HG03558 (cell line): ENCODE measurements around the gene PPIG.
"Not testable (repeated sequence)": the region's sequence is repeated elsewhere in the genome, so short reads cannot be mapped to it uniquely, and the experiment has no call there.

Source experiments
- ATAC-seq: cut with Tn5 transposase; IDR thresholded peaks from one replicate; pipeline ENCODE4 v1.9.1; 2021; ENCODE audit warnings: moderate number of reproducible peaks; ENCODE audit not compliant: unreplicated experiment; ENCODE audit errors: extremely low read depth

PPIG gene

GRCh38 chr2:169585673-169586072, 1.5 kb downstream of the PPIG start:
- no peak for ATAC-seq

DNA sequence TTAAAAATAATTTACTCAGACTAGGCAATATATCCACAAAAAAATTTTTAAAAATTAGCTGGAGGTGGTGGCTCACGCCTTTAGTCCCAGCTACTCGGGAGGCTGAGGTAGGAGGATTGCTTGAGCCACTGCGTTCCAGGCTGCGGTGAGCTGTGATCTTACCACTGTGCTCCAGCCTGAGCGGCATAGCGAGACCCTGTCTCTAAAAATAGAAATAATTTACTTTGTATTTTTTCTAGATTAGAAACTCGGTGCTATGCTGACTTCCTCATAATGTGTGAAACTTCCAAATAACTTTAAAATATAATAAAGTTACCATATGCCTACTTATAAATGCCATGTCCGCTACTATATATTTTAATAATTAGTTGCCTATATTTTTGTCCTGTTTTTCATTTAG, 6.7 kb downstream of the PPIG start:
- no peak for ATAC-seq

DNA sequence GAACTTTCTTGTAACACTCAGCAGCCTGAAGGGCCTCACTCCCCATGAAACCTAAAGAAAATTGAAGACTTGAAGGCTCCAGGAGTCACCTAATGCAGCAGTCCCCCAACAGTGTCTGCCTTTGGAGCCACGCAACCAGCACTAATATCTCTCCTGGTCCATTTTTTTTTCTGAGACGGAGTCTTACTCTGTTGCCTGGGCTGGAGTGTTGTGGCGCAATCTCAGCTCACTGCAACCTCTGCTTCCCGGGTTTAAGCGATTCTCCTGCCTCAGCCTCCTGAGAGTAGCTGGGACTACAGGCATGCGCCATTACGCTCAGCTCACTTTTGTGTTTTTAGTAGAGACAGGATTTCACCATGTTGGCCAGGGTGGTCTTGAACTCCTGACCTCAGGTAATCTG, 12.4 kb downstream of the PPIG start:
- ATAC-seq = not testable (repeated sequence)

DNA sequence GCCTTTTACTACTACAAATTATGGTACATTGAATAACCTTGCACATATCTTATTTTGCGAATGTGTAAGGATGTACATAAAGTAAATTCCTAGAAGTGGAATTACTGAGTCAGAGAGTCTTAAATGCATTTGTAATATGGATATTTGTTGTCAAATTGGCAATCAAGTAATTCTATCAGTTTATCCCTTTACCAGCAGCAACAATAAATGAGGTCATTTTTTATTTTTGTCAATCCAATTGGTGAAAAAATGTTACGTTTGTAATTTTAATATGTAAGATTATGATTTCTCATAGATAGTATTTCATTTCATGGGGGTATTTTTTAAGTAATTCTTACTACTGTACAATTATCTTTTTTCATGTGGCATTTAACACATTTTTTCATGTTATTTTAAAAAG, 14.8 kb downstream of the PPIG start:
- no peak for ATAC-seq

GRCh38 chr2:169599568-169599967, 15.4 kb downstream of the PPIG start:
- no peak for ATAC-seq

DNA sequence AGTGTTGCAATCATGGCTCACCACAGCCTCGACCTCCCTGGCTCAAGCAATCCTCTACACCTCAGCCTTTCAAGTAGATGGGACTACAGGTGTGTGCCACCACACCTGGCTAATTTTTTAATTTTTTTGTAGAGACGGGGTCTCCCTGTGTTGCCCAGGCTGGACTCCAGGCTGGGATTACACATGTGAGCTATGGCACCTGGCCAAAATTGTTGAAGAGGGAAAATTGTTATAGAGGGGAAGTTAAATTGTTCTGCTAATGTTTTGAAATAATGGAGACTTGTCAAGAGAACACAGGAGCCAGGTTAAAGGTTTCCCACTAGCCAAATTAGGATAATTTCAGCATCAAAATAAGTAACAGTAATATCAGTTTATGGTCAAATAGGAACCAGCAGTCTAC, 25.1 kb downstream of the PPIG start:
- ATAC-seq = no peak

- ATAC-seq = no peak
These were observed 29.7 kb downstream of the PPIG start for GRCh38 chr2:169613876-169614275.

- not testable (repeated sequence) for ATAC-seq
These were observed 31.8 kb downstream of the PPIG start for GRCh38 chr2:169615982-169616381.

DNA sequence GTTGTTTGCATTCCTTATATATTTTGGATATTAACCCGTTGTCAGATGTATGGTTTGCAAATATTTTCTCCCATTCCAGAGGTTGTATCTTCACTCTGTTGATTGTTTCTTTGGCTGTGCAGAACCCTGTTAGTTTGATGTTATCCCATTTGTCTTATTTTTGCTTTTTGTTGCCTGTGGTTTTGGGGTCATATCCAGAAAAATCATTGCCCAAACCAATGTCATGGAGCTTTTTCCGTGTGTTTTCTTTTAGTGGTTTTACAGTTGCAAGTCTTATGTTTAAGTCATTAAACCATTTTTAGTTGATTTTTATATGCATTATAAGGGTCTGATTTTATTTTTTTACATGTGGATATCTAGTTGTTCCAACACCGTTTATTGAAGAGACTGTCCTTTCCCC, 35.8 kb downstream of the PPIG start:
- ATAC-seq = no peak

DNA sequence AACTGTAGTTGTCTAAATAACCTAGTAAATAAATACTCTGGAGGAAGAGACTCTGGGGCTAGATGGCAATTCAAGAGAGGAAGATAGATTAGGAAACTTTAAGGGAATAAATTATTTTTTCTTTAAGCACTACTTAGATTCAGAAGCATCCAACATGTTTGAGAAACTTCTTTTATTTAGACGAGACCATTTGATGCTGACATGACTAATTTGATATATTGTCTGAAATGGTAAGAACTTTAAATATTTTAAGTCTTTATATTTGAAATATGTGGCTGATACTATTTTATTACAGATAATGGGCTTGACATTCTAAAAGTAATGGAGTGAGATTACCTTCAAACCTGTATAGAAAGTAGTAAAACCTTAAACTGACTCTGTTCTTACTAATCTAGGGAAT, 36.4 kb downstream of the PPIG start:
- no peak for ATAC-seq

GRCh38 chr2:169623235-169623634, 39.1 kb downstream of the PPIG start:
- ATAC-seq = no peak

DNA sequence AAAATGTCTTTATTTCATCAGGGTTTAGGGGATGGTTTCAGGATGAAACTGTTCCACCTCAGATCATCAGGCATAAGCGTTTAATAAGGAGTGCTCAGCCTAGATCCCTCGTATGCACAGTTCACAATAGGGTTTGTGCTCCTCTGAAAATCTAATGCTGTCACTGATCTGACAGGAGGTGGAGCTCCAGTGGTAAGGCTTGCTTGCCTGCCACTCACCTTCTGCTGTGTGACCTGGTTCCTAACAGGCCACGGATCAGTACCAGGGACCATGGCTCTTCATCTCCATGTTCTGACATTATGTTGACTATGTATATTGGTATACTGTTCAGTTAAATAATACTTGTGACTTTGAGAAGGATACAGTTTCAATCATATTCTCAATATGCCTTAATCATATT, 41.6 kb downstream of the PPIG start:
- no peak for ATAC-seq

- ATAC-seq = no peak
These were observed 52.4 kb downstream of the PPIG start for GRCh38 chr2:169636440-169637097.

- no peak for ATAC-seq
These were observed 53.5 kb downstream of the PPIG start for GRCh38 chr2:169637620-169638019.

DNA sequence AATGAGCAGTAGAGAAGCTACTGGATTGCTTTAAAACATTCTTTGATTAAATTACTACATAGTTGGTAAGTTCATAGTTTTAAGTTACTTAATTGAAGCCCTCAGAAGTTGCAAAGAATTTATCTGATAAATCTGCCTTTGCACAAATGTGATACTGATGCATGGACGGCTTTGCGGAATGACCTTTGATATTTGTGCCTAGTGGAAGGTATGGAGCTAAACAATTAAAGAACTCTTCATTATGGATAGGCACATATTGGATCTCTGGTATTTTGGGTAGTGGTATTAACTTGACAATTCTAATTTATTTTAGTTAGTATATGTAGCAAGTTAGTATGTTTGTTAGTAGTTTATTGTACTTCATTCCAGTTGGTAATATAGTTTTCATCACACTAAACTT, 56.0 kb downstream of the PPIG start:
- ATAC-seq = no peak

DNA sequence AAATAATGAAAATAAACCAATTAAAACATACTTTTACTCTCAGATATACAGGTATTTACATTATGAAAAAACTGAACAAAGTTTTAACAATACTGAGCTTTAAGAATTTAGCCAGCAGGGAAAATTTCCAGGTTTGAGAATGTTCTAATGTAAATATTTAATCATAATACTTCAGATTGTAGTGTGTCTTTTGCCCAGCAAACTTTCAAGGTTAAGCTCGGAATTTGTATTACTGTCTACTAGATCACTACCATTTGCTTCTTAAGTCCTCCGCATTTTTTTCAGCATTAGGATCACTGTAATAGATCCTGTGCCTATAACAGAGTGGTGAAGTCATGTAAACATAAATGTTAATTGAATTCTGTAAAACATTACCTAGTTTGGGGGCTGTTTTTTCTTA, 57.3 kb downstream of the PPIG start:
- no peak for ATAC-seq

DNA sequence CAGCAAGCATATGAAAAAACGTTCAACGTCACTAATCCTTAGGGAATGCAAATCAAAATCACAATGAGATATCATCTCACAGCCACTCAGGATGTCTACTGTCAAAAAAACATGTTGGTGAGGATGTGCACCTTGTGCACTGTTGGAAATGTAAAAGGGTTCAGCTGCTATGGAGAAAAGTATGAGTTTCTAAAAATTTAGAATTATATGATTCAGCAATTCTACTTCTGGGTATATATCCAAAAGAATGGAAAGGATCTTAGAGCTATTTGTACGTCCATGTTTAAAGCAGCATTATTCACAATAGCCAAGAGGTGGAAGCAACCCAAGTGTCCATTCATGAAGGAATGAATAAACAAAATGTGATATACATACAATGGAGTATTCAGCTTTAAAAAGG, 60.0 kb downstream of the PPIG start:
- no peak for ATAC-seq

- ATAC-seq = no peak
These were observed 63.3 kb downstream of the PPIG start for GRCh38 chr2:169647496-169647895.

GRCh38 chr2:169649278-169649677, 65.1 kb downstream of the PPIG start:
- ATAC-seq = no peak

- no peak for ATAC-seq
These were observed 69.5 kb downstream of the PPIG start for GRCh38 chr2:169653636-169654035.

- no peak for ATAC-seq
These were observed 72.0 kb downstream of the PPIG start for GRCh38 chr2:169656164-169656563.

DNA sequence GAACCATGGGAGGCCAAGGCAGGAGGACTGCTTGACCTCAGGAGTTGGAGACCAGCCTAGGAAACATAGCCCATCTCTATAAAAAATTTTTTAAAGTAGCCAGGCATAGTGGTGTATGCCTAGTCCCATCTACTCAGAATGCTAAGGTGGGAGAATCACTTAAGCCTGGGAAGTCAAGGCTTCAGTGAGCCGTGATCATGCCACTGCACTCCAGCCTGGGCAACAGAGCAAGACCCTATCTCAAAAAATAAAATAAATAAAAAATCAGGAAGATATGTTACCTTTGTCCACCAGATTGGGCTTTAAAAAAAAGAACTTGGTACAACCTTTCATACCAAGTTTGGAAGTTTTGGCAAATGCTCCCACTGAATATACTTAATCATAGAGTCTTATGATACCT, 74.7 kb downstream of the PPIG start:
- ATAC-seq = no peak

- no peak for ATAC-seq
These were observed 75.2 kb downstream of the PPIG start for GRCh38 chr2:169659320-169659719.
